Left forelimb (tissue), 1 donor: ENCODE data around the gene NLN.
"Not testable (repeated sequence)": the region's sequence is repeated elsewhere in the genome, so short reads cannot be mapped to it uniquely, and the experiment has no call there.

Experiments
- DNase-seq: peaks from one replicate; pipeline ENCODE4 v3.0.0-alpha.2; 2018; ENCODE audit warnings: low spot score

Gene NLN

GRCh38 chr5:65732046-65732445 is 10.0 kb downstream of the NLN start:
- DNase-seq, result not testable (repeated sequence)

- DNase-seq, result not testable (repeated sequence)
Measured at GRCh38 chr5:65734196-65734775, 12.3 kb downstream of the NLN start.

- DNase-seq, result no peak
Measured at GRCh38 chr5:65734921-65735320, 12.9 kb downstream of the NLN start.

- DNase-seq, result no peak
Measured at GRCh38 chr5:65736011-65736410, 14.0 kb downstream of the NLN start.

GRCh38 chr5:65737842-65738241 is 15.8 kb downstream of the NLN start:
- DNase-seq, result no peak

GRCh38 chr5:65738305-65738704 is 16.3 kb downstream of the NLN start:
- DNase-seq, result no peak

GRCh38 chr5:65739162-65739561 is 17.2 kb downstream of the NLN start:
- no peak for DNase-seq

- DNase-seq, result no peak
Measured at GRCh38 chr5:65742565-65743231, 20.7 kb downstream of the NLN start.

GRCh38 chr5:65749221-65749844 is 27.3 kb downstream of the NLN start:
- DNase-seq, result no peak

GRCh38 chr5:65749956-65750355 is 28.0 kb downstream of the NLN start:
- DNase-seq, result no peak

GRCh38 chr5:65750938-65751337 is 28.9 kb downstream of the NLN start:
- DNase-seq, result no peak

GRCh38 chr5:65753189-65753588 is 31.2 kb downstream of the NLN start:
- no peak for DNase-seq

GRCh38 chr5:65758546-65759144 is 36.6 kb downstream of the NLN start:
- DNase-seq, result no peak

- no peak for DNase-seq
Measured at GRCh38 chr5:65760504-65761275, 38.7 kb downstream of the NLN start.

- no peak for DNase-seq
Measured at GRCh38 chr5:65762234-65762633, 40.2 kb downstream of the NLN start.

GRCh38 chr5:65765582-65765981 is 43.6 kb downstream of the NLN start:
- DNase-seq, result no peak

GRCh38 chr5:65766175-65766574 is 44.2 kb downstream of the NLN start:
- DNase-seq, result no peak

- DNase-seq, result no peak
Measured at GRCh38 chr5:65766781-65767180, 44.8 kb downstream of the NLN start.

- DNase-seq, result no peak
Measured at GRCh38 chr5:65767565-65767964, 45.6 kb downstream of the NLN start.

- DNase-seq, result no peak
Measured at GRCh38 chr5:65768723-65769346, 46.8 kb downstream of the NLN start.

GRCh38 chr5:65769539-65769938 is 47.5 kb downstream of the NLN start:
- DNase-seq, result no peak

- DNase-seq, result no peak
Measured at GRCh38 chr5:65771266-65771665, 49.3 kb downstream of the NLN start.
